Endothelial cell of umbilical vein (primary cell): ENCODE data around the gene TBC1D14. TPM values are rescaled to one million over a fixed set of nuclear protein-coding genes. Genes with fewer than 3 reads are reported as not detected.

ENCODE experiments used
- BruUV-seq: library from RNA; stranded (reverse); fragments of 400-500 nt; replicated peaks from 2 replicates; lab custom pipeline; 2021; lab: Mats Ljungman, UMichigan
- CTCF ChIA-PET: fragments of 300-600, 350-600 bp; sonication (Branson Sonifier 250); formaldehyde crosslinking; loops from one replicate; lab custom pipeline; 2021; ENCODE audit warnings: antibody characterized with exemption, inconsistent platforms; lab: Charles Lee
- POLR2A ChIA-PET: fragments of 300-600, 350-600 bp; sonication (Branson Sonifier 250); formaldehyde crosslinking; loops from one replicate; lab custom pipeline; 2021; ENCODE audit warnings: antibody characterized with exemption, inconsistent platforms; lab: Charles Lee
- DNase-seq: peaks from one replicate; pipeline ENCODE4 v3.0.0-alpha.2; 2011; ENCODE audit warnings: low read depth, low spot score
- FAIRE-seq: peaks from 2 replicates; lab custom pipeline; 2011; peaks lifted over from hg19 to GRCh38; lab: Jason Lieb, UNC
- H2AFZ ChIP-seq: 2 replicates; pipeline ENCODE4 v1.6.0; 2012; ENCODE audit warnings: low read depth, low read length, control low read depth, inconsistent platforms
- H3K27ac ChIP-seq: 2 replicates; pipeline ENCODE4 v1.5.1; 2011; ENCODE audit warnings: low read depth, mild to moderate bottlenecking, control low read depth, low read length, moderate library complexity; ENCODE audit not compliant: insufficient read depth
- H3K27me3 ChIP-seq, 2 experiments: 2 replicates each; pipeline versions ENCODE4 v1.6.0 to v1.6.1; 2011; ENCODE audit warnings: low read length in 2 of 2, mixed read lengths in 1 of 2; ENCODE audit not compliant: control insufficient read depth in 2 of 2, insufficient read depth in 2 of 2
- H3K36me3 ChIP-seq, 2 experiments: 2 replicates in 1 of 2; 3 replicates in 1 of 2; pipeline ENCODE4 v1.5.1; 2011; ENCODE audit warnings: low read length in 2 of 2, mild to moderate bottlenecking in 1 of 2, moderate library complexity in 1 of 2; ENCODE audit not compliant: control insufficient read depth in 2 of 2, insufficient read depth in 2 of 2; ENCODE audit errors: extremely low read depth in 1 of 2
- H3K4me1 ChIP-seq: 3 replicates; pipeline ENCODE4 v1.5.1; 2011; ENCODE audit warnings: mild to moderate bottlenecking, low read length; ENCODE audit not compliant: control insufficient read depth, insufficient read depth; ENCODE audit errors: extremely low read depth
- H3K4me2 ChIP-seq: 2 replicates; pipeline ENCODE4 v1.6.1; 2011; ENCODE audit warnings: low read length, control low read depth, mixed read lengths; ENCODE audit not compliant: insufficient read depth
- H3K4me3 ChIP-seq, 3 experiments: fragments of 200-600 bp in 1 of 3; sonication (generic), shearing (Covaris generic) in 1 of 3; replicated peaks in 1 of 3; 2 replicates each; pipeline ENCODE4 v1.5.1; 2011 to 2016; ENCODE audit warnings: control low read depth in 3 of 3, low read length in 3 of 3, mild to moderate bottlenecking in 2 of 3, inconsistent platforms in 1 of 3, low read depth in 1 of 3, moderate library complexity in 1 of 3; ENCODE audit not compliant: insufficient read depth in 1 of 3
- H3K79me2 ChIP-seq: 2 replicates; pipeline ENCODE4 v1.6.0; 2012; ENCODE audit warnings: low read length, inconsistent platforms; ENCODE audit not compliant: control insufficient read depth, insufficient read depth
- H3K9ac ChIP-seq: replicated peaks from 2 replicates; pipeline ENCODE3; 2011; ENCODE audit warnings: low read length, control low read depth; ENCODE audit not compliant: insufficient read depth; ENCODE audit errors: extremely low read depth
- H3K9me1 ChIP-seq: replicated peaks from 3 replicates; pipeline ENCODE4 v1.6.0; 2011; ENCODE audit warnings: mild to moderate bottlenecking, low read length; ENCODE audit not compliant: control insufficient read depth, insufficient read depth; ENCODE audit errors: extremely low read depth
- H3K9me3 ChIP-seq: replicated peaks from 2 replicates; pipeline ENCODE4 v1.5.1; 2012; ENCODE audit warnings: low read length, inconsistent platforms; ENCODE audit not compliant: control insufficient read depth, insufficient read depth
- H4K20me1 ChIP-seq: replicated peaks from 2 replicates; pipeline ENCODE3; 2011; ENCODE audit warnings: mild to moderate bottlenecking, low read length; ENCODE audit not compliant: control insufficient read depth, insufficient read depth; ENCODE audit errors: extremely low read depth
- EZH2 ChIP-seq: IDR thresholded peaks from 2 replicates; pipeline ENCODE4 v1.6.1; 2012; ENCODE audit warnings: borderline replicate concordance, low read depth, mild to moderate bottlenecking, moderate library complexity, low read length, inconsistent platforms; ENCODE audit not compliant: severe bottlenecking
- FOS ChIP-seq: IDR thresholded peaks from 2 replicates; pipeline ENCODE4 v1.6.1; 2011; ENCODE audit warnings: mild to moderate bottlenecking, low read length, moderate library complexity, borderline replicate concordance; ENCODE audit not compliant: insufficient read depth
- GATA2 ChIP-seq: IDR thresholded peaks from 2 replicates; pipeline ENCODE4 v1.7.0; 2011; ENCODE audit warnings: low read depth, mild to moderate bottlenecking, moderate library complexity, mixed read lengths, low read length; ENCODE audit not compliant: insufficient read length, insufficient read depth
- JUN ChIP-seq: IDR thresholded peaks from 2 replicates; pipeline ENCODE4 v1.6.1; 2011; ENCODE audit warnings: borderline replicate concordance, low read depth; ENCODE audit not compliant: insufficient read length, insufficient read depth
- MYC ChIP-seq: IDR thresholded peaks from one replicate; pipeline ENCODE4 v1.6.1; 2011; ENCODE audit warnings: mild to moderate bottlenecking, low read depth, low read length
- POLR2A ChIP-seq: IDR thresholded peaks from 2 replicates; pipeline ENCODE4 v1.6.1; 2012; ENCODE audit warnings: low read depth, mild to moderate bottlenecking, control low read depth, low read length
- POLR2AphosphoS5 ChIP-seq: IDR thresholded peaks from 2 replicates; pipeline ENCODE4 v1.6.1; 2012; ENCODE audit warnings: low read depth, mild to moderate bottlenecking, control low read depth, low read length, moderate library complexity; ENCODE audit not compliant: insufficient read depth
- dilution Hi-C: fragments of 300-500 bp; cut with MboI; formaldehyde crosslinking; loops from one replicate; pipeline ENCODE4 v1.15.0; 2019; ENCODE audit warnings: low sequenced_read_pairs; ENCODE audit not compliant: extremely low pct_ligation_motif_present
- intact Hi-C: fragments of 100-400 bp; cut with micrococcal nuclease; formaldehyde crosslinking; loops from one replicate; pipeline ENCODE4 v1.10.0; 2022
- polyA plus RNA-seq, 4 experiments: library from polyadenylated mRNA; depleted of rRNA in 3 of 4; stranded (reverse) in 3 of 4; unstranded in 1 of 4; fragments of >200 nt; gene quantifications; 2 replicates each; pipeline versions ENCODE4 v1.2.1 to v1.2.3, GENCODE V29; 2011 to 2012; ENCODE audit warnings: missing spikeins in 1 of 4
- total RNA-seq: library from RNA; stranded (reverse); gene quantifications from 2 replicates; pipeline ENCODE4 v1.2.3, GENCODE V29; 2021
- TF ChIP-seq, protein P1 (sequence below), 2 donors: IDR thresholded peaks; 1 replicate in 1 of 2; 2 replicates in 1 of 2; pipeline ENCODE4 v1.5.1; 2011; ENCODE audit warnings: low read length in 2 of 2, mild to moderate bottlenecking in 2 of 2, moderate library complexity in 2 of 2, control low read depth in 1 of 2, inconsistent platforms in 1 of 2, low read depth in 1 of 2; ENCODE audit not compliant: insufficient read depth in 1 of 2; ENCODE audit errors: extremely low read depth in 1 of 2
- TF ChIP-seq, protein P2 (sequence below): IDR thresholded peaks from 2 replicates; pipeline ENCODE4 v1.6.1; 2011; ENCODE audit not compliant: insufficient read depth, insufficient read length

The TBC1D14 gene
- total and polyA plus RNA-seq, 2 donors (not counting 3 experiments of a cell fraction or from before 2014, with no cell fraction given), result 23.7 to 24.8 TPM

DNA sequence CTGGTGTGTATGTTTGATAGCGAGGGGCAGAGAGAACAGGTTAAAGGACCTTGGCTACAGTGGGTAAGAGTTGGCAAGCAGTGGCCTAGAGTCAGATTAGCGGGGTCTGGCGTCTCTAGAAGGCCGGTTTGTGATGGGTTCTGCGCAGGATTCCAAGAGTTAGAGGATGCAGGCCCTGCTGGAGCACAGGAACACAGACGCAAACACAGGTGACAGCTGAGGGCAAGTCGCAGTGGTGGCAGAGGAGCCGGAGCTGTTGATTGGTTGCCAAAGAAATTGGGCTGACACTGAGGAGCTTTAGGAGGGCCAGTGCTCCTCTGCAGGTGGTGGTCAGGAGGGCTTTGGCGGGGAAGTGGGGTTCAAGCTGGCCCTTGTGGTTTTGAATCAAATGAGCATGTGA lies 137.3 kb downstream of the TBC1D14 start:
- no peak for TF ChIP-seq JUN
- TF ChIP-seq, protein P1, sequence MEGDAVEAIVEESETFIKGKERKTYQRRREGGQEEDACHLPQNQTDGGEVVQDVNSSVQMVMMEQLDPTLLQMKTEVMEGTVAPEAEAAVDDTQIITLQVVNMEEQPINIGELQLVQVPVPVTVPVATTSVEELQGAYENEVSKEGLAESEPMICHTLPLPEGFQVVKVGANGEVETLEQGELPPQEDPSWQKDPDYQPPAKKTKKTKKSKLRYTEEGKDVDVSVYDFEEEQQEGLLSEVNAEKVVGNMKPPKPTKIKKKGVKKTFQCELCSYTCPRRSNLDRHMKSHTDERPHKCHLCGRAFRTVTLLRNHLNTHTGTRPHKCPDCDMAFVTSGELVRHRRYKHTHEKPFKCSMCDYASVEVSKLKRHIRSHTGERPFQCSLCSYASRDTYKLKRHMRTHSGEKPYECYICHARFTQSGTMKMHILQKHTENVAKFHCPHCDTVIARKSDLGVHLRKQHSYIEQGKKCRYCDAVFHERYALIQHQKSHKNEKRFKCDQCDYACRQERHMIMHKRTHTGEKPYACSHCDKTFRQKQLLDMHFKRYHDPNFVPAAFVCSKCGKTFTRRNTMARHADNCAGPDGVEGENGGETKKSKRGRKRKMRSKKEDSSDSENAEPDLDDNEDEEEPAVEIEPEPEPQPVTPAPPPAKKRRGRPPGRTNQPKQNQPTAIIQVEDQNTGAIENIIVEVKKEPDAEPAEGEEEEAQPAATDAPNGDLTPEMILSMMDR (IDR thresholded peaks at IDR 0.05; ENCODE audit: extremely low read depth in 1 of 2, insufficient read depth in 1 of 2, low read depth in 1 of 2, low read length in 2 of 2), result no peak
- TF ChIP-seq, protein P2, sequence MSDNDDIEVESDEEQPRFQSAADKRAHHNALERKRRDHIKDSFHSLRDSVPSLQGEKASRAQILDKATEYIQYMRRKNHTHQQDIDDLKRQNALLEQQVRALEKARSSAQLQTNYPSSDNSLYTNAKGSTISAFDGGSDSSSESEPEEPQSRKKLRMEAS, result no peak
- no peak for TF ChIP-seq GATA2
- no peak for TF ChIP-seq MYC
- TF ChIP-seq POLR2AphosphoS5, result no peak
- TF ChIP-seq FOS, result no peak
- TF ChIP-seq POLR2A, result no peak
- TF ChIP-seq EZH2, result no peak
- H4K20me1 ChIP-seq, result no peaks in the 10 kb centered on the region
- dilution Hi-C loops, result no loop called here
- no peak overlapping the region for H3K9ac ChIP-seq
- no peak overlapping the region for H2AFZ ChIP-seq
- peaks cover 12% of the 10 kb centered on the region for H3K4me1 ChIP-seq
- H3K36me3 ChIP-seq, result no peaks in the 10 kb centered on the region
- BruUV-seq, result no TSS peak
- no peaks in the 10 kb centered on the region for H3K27me3 ChIP-seq
- intact Hi-C loops, result loop anchor here (10.0 kb wide), 1 partner anchor 262 kb away; the partner anchor contains the start of gene KIAA0232
- no peaks in the 10 kb centered on the region for H3K9me3 ChIP-seq
- ChIA-PET POLR2A (no interaction called here), CTCF (interaction anchor here (0.8 kb wide), 1 partner anchor 24 kb away, joined by 4 read pairs; no protein-coding TSS in a partner anchor)
- no peak overlapping the region for H3K4me2 ChIP-seq
- no peak for FAIRE-seq
- H3K27ac ChIP-seq, result no peak overlapping the region
- no peak overlapping the region for H3K4me3 ChIP-seq
- no peaks in the 10 kb centered on the region for H3K9me1 ChIP-seq
- DNase-seq, result no peak
- peaks cover 48% of the 10 kb centered on the region for H3K79me2 ChIP-seq
